HepG2 (cell line): ENCODE results near the gene ARFGEF2. TPM values are rescaled to one million over a fixed set of nuclear protein-coding genes. Genes with fewer than 3 reads are reported as not detected.

ENCODE experiments used
- ATAC-seq: fragments of 200-7000 bp; cut with Tn5 transposase; 3 replicates; pipeline ENCODE4 v1.9.1; 2020; ENCODE audit warnings: mild to moderate bottlenecking, moderate library complexity
- BruUV-seq: library from RNA; stranded (reverse); fragments of 400-500 nt; replicated peaks from 2 replicates; lab custom pipeline; 2021; lab: Mats Ljungman, UMichigan
- CTCF ChIA-PET: fragments of 300-600 bp; formaldehyde crosslinking; extraction: SDS; loops from one replicate; lab custom pipeline; 2021; ENCODE audit warnings: low total read pairs, inconsistent platforms, low intra/inter-chr PET ratio; lab: Yijun Ruan, JAX
- POLR2A ChIA-PET: fragments of 350-600 bp; sonication (Branson Sonifier 250); formaldehyde crosslinking; loops from one replicate; lab custom pipeline; 2020; ENCODE audit warnings: antibody characterized with exemption, inconsistent platforms; lab: Yijun Ruan, JAX
- DNase-seq: peaks from one replicate; pipeline ENCODE4 v3.0.0-alpha.2; 2015; ENCODE audit warnings: low spot score
- FAIRE-seq: peaks from 3 replicates; lab custom pipeline; 2011; peaks lifted over from hg19 to GRCh38; lab: Jason Lieb, UNC
- H2AFZ ChIP-seq: one replicate; pipeline ENCODE4 v1.6.1; 2011; ENCODE audit warnings: low read length, inconsistent platforms
- H3K27ac ChIP-seq: fragments of 300-600 bp; 3 replicates; pipeline ENCODE4 v1.8.0; 2011; ENCODE audit warnings: mixed run types, mild to moderate bottlenecking, mixed read lengths, low read length, inconsistent platforms; ENCODE audit not compliant: insufficient read depth; ENCODE audit errors: extremely low read length
- H3K27me3 ChIP-seq, 2 experiments: fragments of 200-600 bp in 1 of 2; 2 replicates in 1 of 2; 3 replicates in 1 of 2; pipeline versions ENCODE4 v1.6.0 to v1.8.0; 2011; ENCODE audit warnings: low read length in 2 of 2, mild to moderate bottlenecking in 2 of 2, moderate library complexity in 2 of 2, inconsistent platforms in 1 of 2; ENCODE audit not compliant: insufficient read depth in 2 of 2, control insufficient read depth in 1 of 2
- H3K36me3 ChIP-seq, 2 experiments: fragments of 200-600 bp in 1 of 2; replicated peaks in 1 of 2; 2 replicates in 1 of 2; 3 replicates in 1 of 2; pipeline versions ENCODE4 v1.5.1 to v1.8.0; 2011; ENCODE audit warnings: low read length in 2 of 2, inconsistent platforms in 1 of 2; ENCODE audit not compliant: insufficient read depth in 2 of 2, control insufficient read depth in 1 of 2
- H3K4me1 ChIP-seq: 2 replicates; pipeline ENCODE4 v1.5.1; 2012; ENCODE audit warnings: low read length, inconsistent platforms; ENCODE audit not compliant: insufficient read depth
- H3K4me2 ChIP-seq: 2 replicates; pipeline ENCODE4 v1.6.0; 2011; ENCODE audit warnings: low read depth, low read length, inconsistent platforms
- H3K4me3 ChIP-seq, 3 experiments: fragments of 200-600 bp in 1 of 3; sonication (generic), shearing (Covaris generic) in 1 of 3; replicated peaks in 1 of 3; 2 replicates each; pipeline ENCODE4 v1.5.1; 2011 to 2016; ENCODE audit warnings: low read length in 3 of 3, inconsistent platforms in 2 of 3, low read depth in 2 of 3, mild to moderate bottlenecking in 2 of 3, control low read depth in 1 of 3, mixed read lengths in 1 of 3; ENCODE audit not compliant: insufficient read depth in 1 of 3
- H3K79me2 ChIP-seq: one replicate; pipeline ENCODE4 v1.6.1; 2011; ENCODE audit warnings: low read length, inconsistent platforms; ENCODE audit not compliant: insufficient read depth
- H3K9ac ChIP-seq: 2 replicates; pipeline ENCODE4 v1.6.0; 2011; ENCODE audit warnings: mild to moderate bottlenecking, low read depth, low read length, inconsistent platforms; ENCODE audit not compliant: insufficient read depth
- H3K9me3 ChIP-seq: 2 replicates; pipeline ENCODE4 v1.5.1; 2012; ENCODE audit warnings: mild to moderate bottlenecking, low read length
- H4K20me1 ChIP-seq: 2 replicates; pipeline ENCODE4 v1.6.0; 2011; ENCODE audit warnings: inconsistent platforms, mild to moderate bottlenecking, low read length, moderate library complexity; ENCODE audit not compliant: insufficient read depth
- NRL ChIP-seq: sonication (generic); formaldehyde crosslinking; IDR thresholded peaks from 2 replicates; pipeline ENCODE4 v1.5.0; 2020; ENCODE audit warnings: missing genetic modification reagents, mild to moderate bottlenecking, moderate library complexity, borderline replicate concordance
- SALL1 ChIP-seq: sonication (generic); formaldehyde crosslinking; IDR thresholded peaks from 2 replicates; pipeline ENCODE4 v1.8.0; 2022; ENCODE audit warnings: mild to moderate bottlenecking, missing genetic modification reagents
- SSRP1 ChIP-seq: IDR thresholded peaks from 2 replicates; pipeline ENCODE4 v1.6.1; 2016; ENCODE audit warnings: control low read depth
- TCF7 ChIP-seq: sonication (generic); IDR thresholded peaks from 2 replicates; pipeline ENCODE4 v1.6.1; 2016; ENCODE audit warnings: antibody characterized with exemption, low read depth
- WGBS: methylation state at CpG from one replicate; pipeline ENCODE4 v1.1.6; 2017; ENCODE audit warnings: low lambda C conversion rate; 5-methylcytosine and 5-hydroxymethylcytosine counted together
- in situ Hi-C: cut with HindIII; loops from 2 replicates; pipeline ENCODE4 v1.10.0; 2017; ENCODE audit warnings: low pct_unique_long_range_greater_than_20kb; ENCODE audit not compliant: extremely low pct_ligation_motif_present
- intact Hi-C: fragments of 100-400 bp; cut with micrococcal nuclease; formaldehyde crosslinking; loops from one replicate; pipeline ENCODE4 v1.10.0; 2022; ENCODE audit not compliant: unreplicated experiment
- polyA plus RNA-seq, 8 experiments: library from polyadenylated mRNA; depleted of rRNA in 3 of 8; stranded (reverse) in 7 of 8; unstranded in 1 of 8; fragments of >200 nt; fragmentation: Illumina TruSeq in 4 of 8; extraction: Trizol in 4 of 8; gene quantifications; 2 replicates each; pipeline versions ENCODE4 v1.2.1 to v1.2.3, GENCODE V29; 2011 to 2016; ENCODE audit warnings: low read depth in 4 of 8, missing spikeins in 1 of 8, mixed read lengths in 1 of 8; ENCODE audit not compliant: insufficient read depth in 1 of 8
- total RNA-seq, 5 experiments: library from RNA; depleted of rRNA; stranded (reverse); fragments of >200 nt; fragmentation: Illumina TruSeq; extraction: Trizol; gene quantifications; 2 replicates each; pipeline ENCODE4 v1.2.3, GENCODE V29; 2016; ENCODE audit warnings: low read depth in 1 of 5
- TF ChIP-seq, protein P1 (sequence below): sonication (generic); formaldehyde crosslinking; IDR thresholded peaks from 2 replicates; pipeline ENCODE4 v1.4.0; 2020; ENCODE audit warnings: mild to moderate bottlenecking, missing genetic modification reagents
- TF ChIP-seq, protein P2 (sequence below): sonication (generic); formaldehyde crosslinking; IDR thresholded peaks from one replicate; pipeline ENCODE4 v1.5.1; 2020; ENCODE audit warnings: mild to moderate bottlenecking, missing genetic modification reagents; ENCODE audit errors: not compliant biosample characterization
- TF ChIP-seq, protein P3 (sequence below): sonication (generic); formaldehyde crosslinking; IDR thresholded peaks from 2 replicates; pipeline ENCODE4 v1.5.1; 2020; ENCODE audit warnings: mild to moderate bottlenecking, missing genetic modification reagents, moderate library complexity

ARFGEF2 gene
- total and polyA plus RNA-seq, 2 of the 13 experiments (the other 11 are each of a cell fraction or from before 2014, with no cell fraction given), result 44.0 to 60.8 TPM

DNA sequence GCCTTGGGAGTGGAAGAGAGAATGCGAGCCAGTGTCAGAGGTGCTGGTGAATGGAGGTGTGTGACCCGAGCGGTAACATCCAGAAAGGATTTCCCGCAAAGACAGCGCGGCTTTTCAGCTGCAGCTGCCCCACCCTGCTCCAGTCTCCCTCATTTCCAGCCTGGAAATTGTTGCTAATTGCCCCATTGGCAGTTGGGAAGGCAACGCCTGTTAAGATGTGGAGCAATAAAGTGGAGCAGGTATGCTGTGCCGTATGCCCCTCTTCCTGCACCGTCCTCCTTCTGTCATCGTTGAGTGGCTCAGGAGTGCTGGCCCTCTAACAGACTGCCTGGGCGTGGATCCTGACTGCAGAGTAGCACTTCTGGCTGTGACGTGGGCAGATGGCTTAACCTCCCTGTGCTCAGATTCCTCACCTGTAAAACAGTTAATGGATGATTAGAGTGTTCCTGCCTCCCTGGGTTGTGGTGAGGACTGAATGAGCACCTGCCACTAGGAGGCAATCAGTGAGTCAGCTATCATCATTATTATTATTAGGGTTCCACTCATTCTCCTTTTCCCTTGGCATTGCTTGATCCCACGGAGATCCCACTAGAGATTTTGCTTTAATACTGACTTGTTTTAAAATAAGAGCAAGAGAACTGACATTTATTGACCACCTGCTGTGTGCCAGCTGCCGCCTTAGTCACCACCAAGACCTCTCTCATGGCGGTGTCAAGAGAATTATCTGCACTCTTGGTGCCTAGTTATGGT lies 11.7 kb downstream of the ARFGEF2 start:
- POLR2A ChIA-PET, result interaction anchor here (3.5 kb wide), 1 partner anchor 10 kb away, joined by 30 read pairs; the partner anchor contains the start of gene ARFGEF2
- CTCF ChIA-PET, result no interaction called here
- TF ChIP-seq, protein P1, sequence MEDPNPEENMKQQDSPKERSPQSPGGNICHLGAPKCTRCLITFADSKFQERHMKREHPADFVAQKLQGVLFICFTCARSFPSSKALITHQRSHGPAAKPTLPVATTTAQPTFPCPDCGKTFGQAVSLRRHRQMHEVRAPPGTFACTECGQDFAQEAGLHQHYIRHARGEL, result no peak
- TF ChIP-seq SSRP1 (CRISPR knock-in tag), result 0 out of 2 replicates have a peak, but pooled peaks have one; percentile 79
- peak; percentile 59; the same call in 1 of the 2 replicates for TF ChIP-seq NRL (CRISPR knock-in tag)
- TF ChIP-seq, protein P2, sequence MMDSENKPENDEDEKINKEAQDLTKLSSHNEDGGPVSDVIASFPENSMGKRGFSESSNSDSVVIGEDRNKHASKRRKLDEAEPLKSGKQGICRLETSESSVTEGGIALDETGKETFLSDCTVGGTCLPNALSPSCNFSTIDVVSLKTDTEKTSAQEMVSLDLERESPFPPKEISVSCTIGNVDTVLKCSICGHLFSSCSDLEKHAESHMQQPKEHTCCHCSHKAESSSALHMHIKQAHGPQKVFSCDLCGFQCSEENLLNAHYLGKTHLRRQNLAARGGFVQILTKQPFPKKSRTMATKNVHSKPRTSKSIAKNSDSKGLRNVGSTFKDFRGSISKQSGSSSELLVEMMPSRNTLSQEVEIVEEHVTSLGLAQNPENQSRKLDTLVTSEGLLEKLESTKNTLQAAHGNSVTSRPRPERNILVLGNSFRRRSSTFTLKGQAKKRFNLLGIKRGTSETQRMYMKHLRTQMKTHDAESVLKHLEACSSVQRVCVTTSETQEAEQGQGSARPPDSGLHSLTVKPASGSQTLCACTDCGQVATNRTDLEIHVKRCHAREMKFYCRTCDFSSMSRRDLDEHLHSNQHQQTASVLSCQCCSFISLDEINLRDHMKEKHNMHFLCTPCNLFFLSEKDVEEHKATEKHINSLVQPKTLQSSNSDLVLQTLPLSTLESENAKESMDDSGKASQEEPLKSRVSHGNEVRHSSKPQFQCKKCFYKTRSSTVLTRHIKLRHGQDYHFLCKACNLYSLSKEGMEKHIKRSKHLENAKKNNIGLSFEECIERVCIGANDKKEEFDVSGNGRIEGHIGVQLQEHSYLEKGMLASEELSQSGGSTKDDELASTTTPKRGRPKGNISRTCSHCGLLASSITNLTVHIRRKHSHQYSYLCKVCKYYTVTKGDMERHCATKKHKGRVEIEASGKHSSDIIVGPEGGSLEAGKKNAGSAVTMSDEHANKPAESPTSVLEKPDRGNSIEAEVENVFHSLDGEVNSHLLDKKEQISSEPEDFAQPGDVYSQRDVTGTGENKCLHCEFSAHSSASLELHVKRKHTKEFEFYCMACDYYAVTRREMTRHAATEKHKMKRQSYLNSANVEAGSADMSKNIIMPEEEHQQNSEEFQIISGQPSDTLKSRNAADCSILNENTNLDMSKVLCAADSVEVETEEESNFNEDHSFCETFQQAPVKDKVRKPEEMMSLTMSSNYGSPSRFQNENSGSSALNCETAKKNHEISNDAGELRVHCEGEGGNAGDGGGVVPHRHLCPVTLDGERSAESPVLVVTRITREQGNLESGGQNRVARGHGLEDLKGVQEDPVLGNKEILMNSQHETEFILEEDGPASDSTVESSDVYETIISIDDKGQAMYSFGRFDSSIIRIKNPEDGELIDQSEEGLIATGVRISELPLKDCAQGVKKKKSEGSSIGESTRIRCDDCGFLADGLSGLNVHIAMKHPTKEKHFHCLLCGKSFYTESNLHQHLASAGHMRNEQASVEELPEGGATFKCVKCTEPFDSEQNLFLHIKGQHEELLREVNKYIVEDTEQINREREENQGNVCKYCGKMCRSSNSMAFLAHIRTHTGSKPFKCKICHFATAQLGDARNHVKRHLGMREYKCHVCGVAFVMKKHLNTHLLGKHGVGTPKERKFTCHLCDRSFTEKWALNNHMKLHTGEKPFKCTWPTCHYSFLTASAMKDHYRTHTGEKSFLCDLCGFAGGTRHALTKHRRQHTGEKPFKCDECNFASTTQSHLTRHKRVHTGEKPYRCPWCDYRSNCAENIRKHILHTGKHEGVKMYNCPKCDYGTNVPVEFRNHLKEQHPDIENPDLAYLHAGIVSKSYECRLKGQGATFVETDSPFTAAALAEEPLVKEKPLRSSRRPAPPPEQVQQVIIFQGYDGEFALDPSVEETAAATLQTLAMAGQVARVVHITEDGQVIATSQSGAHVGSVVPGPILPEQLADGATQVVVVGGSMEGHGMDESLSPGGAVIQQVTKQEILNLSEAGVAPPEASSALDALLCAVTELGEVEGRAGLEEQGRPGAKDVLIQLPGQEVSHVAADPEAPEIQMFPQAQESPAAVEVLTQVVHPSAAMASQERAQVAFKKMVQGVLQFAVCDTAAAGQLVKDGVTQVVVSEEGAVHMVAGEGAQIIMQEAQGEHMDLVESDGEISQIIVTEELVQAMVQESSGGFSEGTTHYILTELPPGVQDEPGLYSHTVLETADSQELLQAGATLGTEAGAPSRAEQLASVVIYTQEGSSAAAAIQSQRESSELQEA (CRISPR knock-in tag), result no peak
- TF ChIP-seq SALL1, result peak; percentile 3; the same call in 1 of the 2 replicates
- TF ChIP-seq, protein P3, sequence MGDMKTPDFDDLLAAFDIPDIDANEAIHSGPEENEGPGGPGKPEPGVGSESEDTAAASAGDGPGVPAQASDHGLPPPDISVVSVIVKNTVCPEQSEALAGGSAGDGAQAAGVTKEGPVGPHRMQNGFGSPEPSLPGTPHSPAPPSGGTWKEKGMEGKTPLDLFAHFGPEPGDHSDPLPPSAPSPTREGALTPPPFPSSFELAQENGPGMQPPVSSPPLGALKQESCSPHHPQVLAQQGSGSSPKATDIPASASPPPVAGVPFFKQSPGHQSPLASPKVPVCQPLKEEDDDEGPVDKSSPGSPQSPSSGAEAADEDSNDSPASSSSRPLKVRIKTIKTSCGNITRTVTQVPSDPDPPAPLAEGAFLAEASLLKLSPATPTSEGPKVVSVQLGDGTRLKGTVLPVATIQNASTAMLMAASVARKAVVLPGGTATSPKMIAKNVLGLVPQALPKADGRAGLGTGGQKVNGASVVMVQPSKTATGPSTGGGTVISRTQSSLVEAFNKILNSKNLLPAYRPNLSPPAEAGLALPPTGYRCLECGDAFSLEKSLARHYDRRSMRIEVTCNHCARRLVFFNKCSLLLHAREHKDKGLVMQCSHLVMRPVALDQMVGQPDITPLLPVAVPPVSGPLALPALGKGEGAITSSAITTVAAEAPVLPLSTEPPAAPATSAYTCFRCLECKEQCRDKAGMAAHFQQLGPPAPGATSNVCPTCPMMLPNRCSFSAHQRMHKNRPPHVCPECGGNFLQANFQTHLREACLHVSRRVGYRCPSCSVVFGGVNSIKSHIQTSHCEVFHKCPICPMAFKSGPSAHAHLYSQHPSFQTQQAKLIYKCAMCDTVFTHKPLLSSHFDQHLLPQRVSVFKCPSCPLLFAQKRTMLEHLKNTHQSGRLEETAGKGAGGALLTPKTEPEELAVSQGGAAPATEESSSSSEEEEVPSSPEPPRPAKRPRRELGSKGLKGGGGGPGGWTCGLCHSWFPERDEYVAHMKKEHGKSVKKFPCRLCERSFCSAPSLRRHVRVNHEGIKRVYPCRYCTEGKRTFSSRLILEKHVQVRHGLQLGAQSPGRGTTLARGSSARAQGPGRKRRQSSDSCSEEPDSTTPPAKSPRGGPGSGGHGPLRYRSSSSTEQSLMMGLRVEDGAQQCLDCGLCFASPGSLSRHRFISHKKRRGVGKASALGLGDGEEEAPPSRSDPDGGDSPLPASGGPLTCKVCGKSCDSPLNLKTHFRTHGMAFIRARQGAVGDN (CRISPR knock-in tag), result peak; percentile 22; the same call in 1 of the 2 replicates
- no peak for TF ChIP-seq TCF7

More for the DNA sequence above, 11.7 kb downstream of the ARFGEF2 start:
- no peaks in the 10 kb centered on the region for H3K27me3 ChIP-seq
- H4K20me1 ChIP-seq, result peaks cover 72% of the 10 kb centered on the region
- 98% methylated on average over 15 of the region's 15 CpGs for WGBS
- H3K4me2 ChIP-seq, result no peak overlapping the region
- H3K4me1 ChIP-seq, result peaks cover 79% of the 10 kb centered on the region
- no peak overlapping the region for H3K9ac ChIP-seq
- peaks cover 0 to 3% of the 10 kb centered on the region in 2 experiments; a peak in 3 of 5 replicates for H3K36me3 ChIP-seq
- no peak for FAIRE-seq
- no peak overlapping the region for H2AFZ ChIP-seq
- no peak overlapping the region for H3K4me3 ChIP-seq
- H3K79me2 ChIP-seq, result peaks cover 72% of the 10 kb centered on the region
- DNase-seq, result no peak
- BruUV-seq, result TSS peak; percentile 3
- peak; percentile 9 for ATAC-seq
- peak overlapping the region; percentile 39 for H3K27ac ChIP-seq
- H3K9me3 ChIP-seq, result no peaks in the 10 kb centered on the region
- in situ Hi-C loops (no loop called here), intact Hi-C loops (no loop called here)
